ENCODE results near the gene APOBEC4.

DNA sequence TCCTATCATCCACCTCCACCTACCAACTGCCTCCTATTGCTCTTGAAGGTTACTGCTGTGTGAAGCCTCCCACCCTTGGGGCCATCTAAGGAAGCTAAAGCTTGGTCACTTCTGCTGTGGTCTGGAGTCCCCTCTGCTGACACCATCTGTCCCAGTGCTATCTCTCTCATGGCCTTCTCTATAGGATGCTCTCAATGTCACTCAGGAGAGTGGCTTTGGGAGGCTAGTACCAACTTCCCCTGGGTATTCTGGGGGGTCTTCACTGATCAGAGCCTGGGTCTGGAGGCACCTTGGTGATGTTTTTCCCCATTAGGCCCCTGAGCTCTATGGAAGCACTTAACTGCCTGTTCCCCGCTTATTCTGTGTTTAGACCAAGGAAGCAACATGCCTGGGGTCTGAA, 50.6 kb downstream of the APOBEC4 start:
- TF ChIP-seq YY1 (IDR thresholded peaks at IDR 0.05; ENCODE audit: insufficient read depth, insufficient read length) (no peak), ZNF274 (IDR thresholded peaks at IDR 0.05; ENCODE audit: low read depth, low read length) (no peak)
